Measurements from ENCODE around the gene SDK1.
"Not testable (repeated sequence)": the region's sequence is repeated elsewhere in the genome, so short reads cannot be mapped to it uniquely, and the experiment has no call there.

SDK1 gene

GRCh38 chr7:3655635-3656034, 354.6 kb downstream of the SDK1 start:
- no peak for DNase-seq (ENCODE audit: low read depth)

GRCh38 chr7:3657206-3657605, 356.2 kb downstream of the SDK1 start:
- no peak for DNase-seq (ENCODE audit: low read depth)

GRCh38 chr7:3668743-3669142, 367.7 kb downstream of the SDK1 start:
- DNase-seq (ENCODE audit: low read depth): no peak

GRCh38 chr7:3670898-3671297, 369.8 kb downstream of the SDK1 start:
- DNase-seq (ENCODE audit: low read depth): peak; percentile 4

- peak; percentile 48 for DNase-seq (ENCODE audit: low read depth)
Observed at GRCh38 chr7:3673524-3673923, 372.5 kb downstream of the SDK1 start.

DNA sequence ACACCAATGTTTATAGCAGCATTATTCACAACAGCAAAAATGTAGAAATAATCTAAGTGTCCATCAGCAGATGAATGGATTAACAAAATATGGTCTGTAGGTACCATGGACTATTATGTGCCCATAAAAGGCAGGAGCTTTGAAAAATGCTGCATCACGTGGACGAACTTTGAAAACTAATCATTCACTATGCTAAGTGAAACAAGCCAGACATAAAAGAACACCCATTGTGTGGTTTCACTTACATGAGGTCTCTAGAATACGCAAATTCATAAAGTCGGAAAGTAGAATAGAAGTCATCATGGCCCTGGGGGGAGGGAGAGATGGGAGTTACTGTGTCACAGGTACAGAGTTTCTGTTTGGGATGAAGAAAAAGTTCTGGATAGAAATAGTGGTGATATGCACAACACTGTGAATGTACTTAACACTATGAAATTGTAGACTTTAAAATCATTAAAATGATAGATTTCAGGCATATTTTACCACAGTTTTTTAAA, 377.3 kb downstream of the SDK1 start:
- DNase-seq (ENCODE audit: low read depth): no peak

DNA sequence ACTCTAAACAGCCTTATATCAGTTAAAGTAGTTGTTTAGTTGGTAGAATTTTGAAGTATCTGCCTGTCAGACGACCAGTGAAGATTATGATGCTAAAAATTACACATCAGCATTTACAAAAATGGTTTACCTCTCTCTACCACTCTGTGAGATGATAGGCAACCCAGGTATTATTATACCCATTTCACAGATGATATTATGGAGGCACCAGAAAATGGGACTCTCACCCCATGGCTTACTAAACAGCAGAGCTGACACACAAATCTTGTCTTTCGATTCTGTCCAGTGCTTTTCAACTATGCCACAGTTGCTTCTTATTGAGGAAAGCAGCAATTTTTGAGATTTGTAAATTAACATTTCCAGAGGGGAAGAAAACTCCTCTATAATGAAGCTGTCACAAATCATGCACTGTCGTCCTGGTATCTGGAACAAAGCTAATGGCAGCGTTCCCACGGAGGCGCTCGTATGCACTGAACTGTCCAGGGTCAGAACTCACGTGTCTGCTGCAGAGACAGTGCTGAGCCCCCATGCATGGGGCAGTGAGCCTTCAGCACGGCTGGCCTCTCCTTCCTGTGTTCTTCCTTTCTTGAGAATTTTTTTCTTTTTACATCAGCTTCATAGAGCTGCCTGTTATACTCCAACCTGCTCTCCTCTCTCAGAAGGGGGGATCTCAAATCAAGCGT, 381.1 kb downstream of the SDK1 start:
- no peak for DNase-seq (ENCODE audit: low read depth)

DNA sequence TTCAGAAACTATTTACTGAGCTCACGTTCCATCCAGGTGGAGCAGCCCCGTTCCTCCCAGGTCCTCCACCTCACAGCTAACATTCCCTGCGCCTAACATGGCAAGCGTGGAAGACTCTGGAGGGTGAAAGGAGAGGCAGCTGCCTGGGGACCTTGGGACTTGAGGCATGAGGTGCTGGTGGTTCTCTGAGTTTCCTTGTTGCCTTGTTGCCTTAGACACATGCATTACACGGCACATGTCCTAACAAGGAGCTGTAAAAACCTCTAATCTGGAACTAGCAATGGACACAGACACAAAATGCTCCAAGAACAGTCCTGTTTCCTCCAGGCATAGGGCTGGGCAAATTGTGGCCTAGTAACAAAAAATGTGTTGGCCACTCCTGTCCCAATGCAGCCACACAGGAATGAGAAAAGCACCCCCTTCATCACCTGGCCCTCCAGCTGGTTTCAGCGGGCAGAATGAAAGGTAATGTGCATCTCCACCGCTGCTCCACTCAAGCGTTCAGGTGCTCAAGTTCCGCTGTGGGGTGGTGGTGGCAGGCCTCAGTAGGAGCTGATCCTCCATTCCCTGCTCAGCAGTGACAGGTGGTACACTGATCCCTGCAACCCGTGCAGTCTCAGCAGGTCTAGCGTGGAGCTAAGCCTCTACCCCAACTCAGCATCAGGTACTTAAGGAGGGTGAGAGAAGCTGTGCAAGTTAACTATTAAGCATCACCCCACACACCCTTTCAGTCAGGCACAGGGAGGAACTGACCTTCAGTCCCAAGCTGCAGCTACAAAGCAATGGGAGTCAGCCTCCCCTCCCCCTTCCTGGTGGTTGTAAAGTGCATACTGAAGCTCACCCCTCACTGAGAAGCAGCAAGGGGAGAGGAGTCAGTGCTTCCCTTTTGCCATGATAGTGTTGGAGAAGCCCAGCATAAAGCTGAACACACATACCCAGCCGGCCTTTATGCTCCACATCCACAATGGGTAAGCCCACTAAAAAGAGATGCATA, 382.8 kb downstream of the SDK1 start:
- DNase-seq (ENCODE audit: low read depth): no peak

- DNase-seq (ENCODE audit: low read depth): no peak
Observed at GRCh38 chr7:3688071-3688470, 387.0 kb downstream of the SDK1 start.

DNA sequence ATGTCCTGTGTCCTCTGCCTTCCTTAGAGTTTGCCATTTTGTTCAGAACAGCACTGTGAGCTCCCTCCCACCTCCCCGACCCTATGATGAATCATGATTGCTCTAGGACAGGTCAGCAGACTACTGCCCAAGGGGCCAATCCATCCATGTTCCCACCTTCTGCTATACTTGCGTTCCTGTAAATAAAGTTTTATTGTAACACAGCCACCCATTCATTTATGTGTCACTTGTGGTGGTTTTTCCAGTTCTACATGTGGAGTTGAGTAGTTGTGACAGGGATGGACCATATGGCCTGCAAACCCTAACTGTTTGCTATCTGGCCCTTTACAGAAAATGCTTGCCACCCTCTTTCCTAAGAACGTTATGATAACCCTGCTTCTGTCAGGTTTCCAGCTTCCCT, 387.8 kb downstream of the SDK1 start:
- no peak for DNase-seq (ENCODE audit: low read depth)

DNA sequence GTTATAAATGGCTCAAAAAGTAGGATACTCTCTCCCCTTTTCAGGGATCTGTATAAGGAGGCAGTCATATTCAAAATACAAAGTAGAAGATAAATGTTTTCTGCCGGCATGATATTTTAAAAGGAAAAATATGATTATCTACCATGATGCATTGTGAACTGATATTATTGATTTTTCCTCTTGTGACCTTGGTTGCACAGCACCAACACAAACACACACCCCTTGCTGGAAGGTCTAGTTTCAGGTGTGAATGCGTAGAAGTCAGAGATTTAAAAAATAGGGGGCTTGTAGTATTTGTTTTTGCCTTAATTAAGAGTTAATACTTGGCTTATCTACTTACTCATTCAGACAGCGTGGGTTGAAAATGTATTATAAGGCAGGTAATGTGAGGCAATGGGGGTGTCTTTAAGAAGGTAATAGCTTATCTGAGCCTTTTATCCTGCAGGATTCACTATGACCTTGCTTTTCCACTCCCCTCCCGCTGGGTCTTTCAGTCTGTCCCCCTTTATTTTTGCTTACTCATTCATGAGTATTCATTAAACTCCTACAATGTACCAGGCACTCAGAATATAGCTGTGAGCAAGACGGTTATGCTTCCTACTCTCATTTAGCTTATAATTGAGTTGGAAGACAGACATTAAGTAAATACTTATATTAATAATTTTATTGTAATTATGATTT, 390.6 kb downstream of the SDK1 start:
- DNase-seq (ENCODE audit: low read depth): no peak

- peak; percentile 38 for DNase-seq (ENCODE audit: low read depth)
Observed at GRCh38 chr7:3695602-3696001, 394.6 kb downstream of the SDK1 start.

GRCh38 chr7:3696113-3696512, 395.1 kb downstream of the SDK1 start:
- no peak for DNase-seq (ENCODE audit: low read depth)

DNA sequence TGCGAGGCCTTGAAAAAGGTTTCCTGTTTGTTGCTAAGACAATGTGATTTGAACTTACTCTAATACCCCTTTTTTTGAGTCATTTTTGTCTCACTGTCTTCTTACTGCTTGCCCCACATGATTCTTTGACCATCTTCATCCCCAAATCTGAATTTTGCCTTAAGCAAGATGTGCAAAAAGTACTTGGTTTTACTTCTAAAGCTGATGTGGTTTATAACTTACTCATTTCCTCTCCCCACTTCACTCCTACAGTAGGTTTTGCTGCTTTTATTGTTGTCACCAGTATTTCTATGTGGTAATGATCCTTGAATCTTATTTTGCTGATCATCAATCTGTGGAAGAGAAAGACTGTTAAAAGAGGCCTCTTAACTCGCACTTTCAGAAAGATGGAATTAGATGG, 396.4 kb downstream of the SDK1 start:
- no peak for DNase-seq (ENCODE audit: low read depth)

GRCh38 chr7:3705258-3705657, 404.2 kb downstream of the SDK1 start:
- no peak for DNase-seq (ENCODE audit: low read depth)

DNA sequence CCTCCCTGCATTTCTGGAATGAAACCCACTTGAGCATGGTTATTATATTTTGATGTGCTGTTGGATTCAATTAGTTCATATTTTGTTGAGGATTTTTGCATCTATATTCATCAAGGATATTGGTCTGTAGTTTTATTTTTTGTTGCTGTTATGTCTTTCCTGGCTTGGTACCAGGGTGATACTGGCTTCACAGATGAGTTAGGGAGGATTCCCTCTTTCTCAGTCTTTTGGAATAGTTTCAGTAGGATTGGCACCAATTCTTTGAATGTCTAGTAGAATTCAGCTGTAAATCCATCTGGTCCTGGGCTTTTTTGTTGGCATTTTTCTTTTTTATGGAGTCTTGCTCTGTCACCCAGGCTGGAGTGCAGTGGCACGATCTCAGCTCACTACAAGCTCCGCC, 405.0 kb downstream of the SDK1 start:
- not testable (repeated sequence) for DNase-seq (ENCODE audit: low read depth)

- no peak for DNase-seq (ENCODE audit: low read depth)
Observed at GRCh38 chr7:3710122-3710521, 409.1 kb downstream of the SDK1 start.

DNA sequence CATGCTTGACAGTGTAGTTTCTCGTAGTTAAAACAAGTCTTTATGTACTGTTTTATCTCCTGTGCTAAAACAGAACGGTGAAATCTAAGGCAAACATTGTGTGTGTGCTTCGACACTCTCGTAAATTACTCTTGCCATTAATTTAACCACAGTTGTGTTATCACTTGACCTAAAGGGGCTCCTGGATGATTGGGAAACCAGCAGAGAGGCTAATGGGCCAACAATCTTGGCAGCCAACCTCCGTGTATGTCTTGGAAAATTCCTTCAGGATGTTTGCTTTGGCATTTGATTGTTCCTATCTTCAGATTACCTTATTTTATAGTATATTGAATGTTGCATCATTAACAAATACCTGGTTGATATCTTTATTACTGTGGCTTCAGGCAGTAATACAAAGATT, 409.5 kb downstream of the SDK1 start:
- DNase-seq (ENCODE audit: low read depth): peak; percentile 43

DNA sequence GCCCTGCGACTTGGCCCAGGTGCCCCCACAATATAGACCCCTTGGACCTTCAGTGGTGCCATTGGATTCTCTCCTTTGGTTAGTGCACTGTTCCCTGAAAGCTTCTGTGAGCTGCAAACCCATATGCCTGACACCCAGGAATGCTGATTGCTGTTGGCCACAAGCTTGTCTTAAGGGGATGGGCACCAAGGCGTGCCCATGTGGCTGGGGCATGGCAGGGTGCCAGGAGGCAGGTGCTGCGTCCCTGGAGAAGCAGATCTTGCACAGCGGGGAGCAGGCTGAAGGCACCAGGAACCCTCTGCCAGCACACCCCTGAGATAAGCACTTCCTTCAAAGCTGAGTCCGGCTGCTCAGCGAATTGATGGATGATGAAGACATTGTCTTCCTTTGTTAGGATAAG, 411.8 kb downstream of the SDK1 start:
- no peak for DNase-seq (ENCODE audit: low read depth)

DNA sequence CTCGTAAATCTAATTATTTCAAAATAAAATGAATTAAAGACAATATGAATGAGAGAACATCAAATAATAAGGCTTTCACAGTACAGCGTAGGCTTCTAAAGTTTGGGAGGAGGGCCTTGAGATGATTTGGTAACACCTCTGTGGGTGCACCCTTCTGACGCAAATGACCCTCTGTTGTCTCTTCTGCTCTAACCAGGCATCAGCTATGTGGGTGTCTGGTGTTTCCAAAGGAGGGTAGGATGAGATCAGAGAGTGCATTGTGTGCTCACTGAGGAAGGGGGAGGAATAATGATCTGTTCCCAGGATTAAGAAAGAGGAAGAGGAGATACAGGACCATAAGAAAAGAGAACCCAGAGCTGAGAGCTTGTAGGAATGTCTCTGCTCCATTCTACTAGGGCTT, 420.4 kb downstream of the SDK1 start:
- no peak for DNase-seq (ENCODE audit: low read depth)

DNA sequence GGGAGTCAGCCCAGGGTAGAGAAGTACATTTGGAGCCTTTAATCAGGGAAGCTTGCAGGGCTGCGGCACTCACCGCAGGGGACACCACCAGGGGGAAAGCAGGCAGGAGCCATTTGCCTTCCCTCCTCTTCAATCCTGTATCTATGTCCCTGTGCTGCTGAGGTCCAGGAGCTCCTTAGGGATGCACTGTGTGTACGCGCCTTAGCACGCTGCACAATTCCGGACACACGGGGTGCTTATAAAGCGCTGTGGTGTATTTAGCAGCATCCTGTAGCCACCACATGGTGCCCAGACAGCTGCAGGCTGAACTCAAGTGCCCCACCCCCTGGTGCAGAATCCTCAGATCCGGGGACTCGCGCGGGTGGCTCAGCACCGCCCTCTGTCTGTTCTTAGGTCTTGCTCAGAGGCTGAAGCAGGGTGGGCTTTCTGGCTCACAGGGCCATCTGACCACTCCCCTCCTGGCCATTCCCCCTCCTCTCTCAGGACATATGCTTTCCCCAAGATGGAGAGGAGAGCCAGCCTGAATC, 421.4 kb downstream of the SDK1 start:
- DNase-seq (ENCODE audit: low read depth): no peak
